HepG2 (cell line): Measurements from ENCODE around the gene TMEM171. TPM values are rescaled to one million over a fixed set of nuclear protein-coding genes. Genes with fewer than 3 reads are reported as not detected.

Experiments
- ATAC-seq: fragments of 200-7000 bp; cut with Tn5 transposase; 3 replicates; pipeline ENCODE4 v1.9.1; 2020; ENCODE audit warnings: mild to moderate bottlenecking, moderate library complexity
- BruUV-seq: library from RNA; stranded (reverse); fragments of 400-500 nt; replicated peaks from 2 replicates; lab custom pipeline; 2021; lab: Mats Ljungman, UMichigan
- CTCF ChIA-PET: fragments of 300-600 bp; formaldehyde crosslinking; extraction: SDS; loops from one replicate; lab custom pipeline; 2021; ENCODE audit warnings: low total read pairs, inconsistent platforms, low intra/inter-chr PET ratio; lab: Yijun Ruan, JAX
- POLR2A ChIA-PET: fragments of 350-600 bp; sonication (Branson Sonifier 250); formaldehyde crosslinking; loops from one replicate; lab custom pipeline; 2020; ENCODE audit warnings: antibody characterized with exemption, inconsistent platforms; lab: Yijun Ruan, JAX
- DNase-seq: peaks from one replicate; pipeline ENCODE4 v3.0.0-alpha.2; 2015; ENCODE audit warnings: low spot score
- FAIRE-seq: peaks from 3 replicates; lab custom pipeline; 2011; peaks lifted over from hg19 to GRCh38; lab: Jason Lieb, UNC
- H2AFZ ChIP-seq: one replicate; pipeline ENCODE4 v1.6.1; 2011; ENCODE audit warnings: low read length, inconsistent platforms
- H3K27ac ChIP-seq: fragments of 300-600 bp; 3 replicates; pipeline ENCODE4 v1.8.0; 2011; ENCODE audit warnings: mixed run types, mild to moderate bottlenecking, mixed read lengths, low read length, inconsistent platforms; ENCODE audit not compliant: insufficient read depth; ENCODE audit errors: extremely low read length
- H3K27me3 ChIP-seq, 2 experiments: fragments of 200-600 bp in 1 of 2; 2 replicates in 1 of 2; 3 replicates in 1 of 2; pipeline versions ENCODE4 v1.6.0 to v1.8.0; 2011; ENCODE audit warnings: low read length in 2 of 2, mild to moderate bottlenecking in 2 of 2, moderate library complexity in 2 of 2, inconsistent platforms in 1 of 2; ENCODE audit not compliant: insufficient read depth in 2 of 2, control insufficient read depth in 1 of 2
- H3K36me3 ChIP-seq, 2 experiments: fragments of 200-600 bp in 1 of 2; replicated peaks in 1 of 2; 2 replicates in 1 of 2; 3 replicates in 1 of 2; pipeline versions ENCODE4 v1.5.1 to v1.8.0; 2011; ENCODE audit warnings: low read length in 2 of 2, inconsistent platforms in 1 of 2; ENCODE audit not compliant: insufficient read depth in 2 of 2, control insufficient read depth in 1 of 2
- H3K4me1 ChIP-seq: 2 replicates; pipeline ENCODE4 v1.5.1; 2012; ENCODE audit warnings: low read length, inconsistent platforms; ENCODE audit not compliant: insufficient read depth
- H3K4me2 ChIP-seq: 2 replicates; pipeline ENCODE4 v1.6.0; 2011; ENCODE audit warnings: low read depth, low read length, inconsistent platforms
- H3K4me3 ChIP-seq, 3 experiments: fragments of 200-600 bp in 1 of 3; sonication (generic), shearing (Covaris generic) in 1 of 3; replicated peaks in 1 of 3; 2 replicates each; pipeline ENCODE4 v1.5.1; 2011 to 2016; ENCODE audit warnings: low read length in 3 of 3, inconsistent platforms in 2 of 3, low read depth in 2 of 3, mild to moderate bottlenecking in 2 of 3, control low read depth in 1 of 3, mixed read lengths in 1 of 3; ENCODE audit not compliant: insufficient read depth in 1 of 3
- H3K79me2 ChIP-seq: one replicate; pipeline ENCODE4 v1.6.1; 2011; ENCODE audit warnings: low read length, inconsistent platforms; ENCODE audit not compliant: insufficient read depth
- H3K9ac ChIP-seq: 2 replicates; pipeline ENCODE4 v1.6.0; 2011; ENCODE audit warnings: mild to moderate bottlenecking, low read depth, low read length, inconsistent platforms; ENCODE audit not compliant: insufficient read depth
- H3K9me3 ChIP-seq: 2 replicates; pipeline ENCODE4 v1.5.1; 2012; ENCODE audit warnings: mild to moderate bottlenecking, low read length
- H4K20me1 ChIP-seq: 2 replicates; pipeline ENCODE4 v1.6.0; 2011; ENCODE audit warnings: inconsistent platforms, mild to moderate bottlenecking, low read length, moderate library complexity; ENCODE audit not compliant: insufficient read depth
- BHLHE40 ChIP-seq: IDR thresholded peaks from 2 replicates; pipeline ENCODE4 v1.6.1; 2011; ENCODE audit warnings: low read length, improper control_type of control experiment
- FOXA1 ChIP-seq, 2 experiments: fragments of 450-650 bp in 1 of 2; sonication (generic) in 1 of 2; formaldehyde crosslinking in 1 of 2; IDR thresholded peaks; 2 replicates each; pipeline versions ENCODE4 v1.4.0 to v1.6.1; 2016 to 2020; ENCODE audit warnings: missing genetic modification reagents in 1 of 2
- FOXM1 ChIP-seq: sonication (generic); formaldehyde crosslinking; IDR thresholded peaks from 2 replicates; pipeline ENCODE4 v1.5.0; 2020; ENCODE audit warnings: missing genetic modification reagents
- KMT2A ChIP-seq: sonication (generic); formaldehyde crosslinking; IDR thresholded peaks from 2 replicates; pipeline ENCODE4 v1.4.0; 2020; ENCODE audit warnings: missing genetic modification reagents
- MTA1 ChIP-seq: sonication (generic); formaldehyde crosslinking; IDR thresholded peaks from 2 replicates; pipeline ENCODE4 v1.4.0; 2020; ENCODE audit warnings: missing genetic modification reagents, mild to moderate bottlenecking, borderline replicate concordance
- NR0B2 ChIP-seq: sonication (generic); formaldehyde crosslinking; IDR thresholded peaks from 2 replicates; pipeline ENCODE4 v1.4.0; 2020; ENCODE audit warnings: mild to moderate bottlenecking, missing genetic modification reagents
- SALL1 ChIP-seq: sonication (generic); formaldehyde crosslinking; IDR thresholded peaks from 2 replicates; pipeline ENCODE4 v1.8.0; 2022; ENCODE audit warnings: mild to moderate bottlenecking, missing genetic modification reagents
- SKIL ChIP-seq: sonication (generic); formaldehyde crosslinking; IDR thresholded peaks from 2 replicates; pipeline ENCODE4 v1.8.0; 2022; ENCODE audit warnings: missing genetic modification reagents, mild to moderate bottlenecking, moderate library complexity, borderline replicate concordance
- SNAPC2 ChIP-seq: sonication (generic); formaldehyde crosslinking; IDR thresholded peaks from 2 replicates; pipeline ENCODE4 v1.8.1; 2022; ENCODE audit warnings: mild to moderate bottlenecking, missing genetic modification reagents
- THAP9 ChIP-seq: sonication (generic); formaldehyde crosslinking; IDR thresholded peaks from 2 replicates; pipeline ENCODE4; 2020; ENCODE audit warnings: missing genetic modification reagents, mild to moderate bottlenecking, borderline replicate concordance
- ZNF451 ChIP-seq: sonication (generic); formaldehyde crosslinking; IDR thresholded peaks from 2 replicates; pipeline ENCODE4 v1.5.0; 2020; ENCODE audit warnings: mild to moderate bottlenecking, missing genetic modification reagents
- ZNF510 ChIP-seq: sonication (generic); formaldehyde crosslinking; IDR thresholded peaks from 2 replicates; pipeline ENCODE4 v1.4.0; 2020; ENCODE audit warnings: low read depth, mild to moderate bottlenecking, missing genetic modification reagents
- ZNF672 ChIP-seq: sonication (generic); formaldehyde crosslinking; IDR thresholded peaks from 2 replicates; pipeline ENCODE4 v1.8.1; 2022; ENCODE audit warnings: missing genetic modification reagents
- ZSCAN20 ChIP-seq: sonication (generic); formaldehyde crosslinking; IDR thresholded peaks from 2 replicates; pipeline ENCODE4 v1.4.0; 2020; ENCODE audit warnings: missing genetic modification reagents, mild to moderate bottlenecking, borderline replicate concordance
- WGBS: methylation state at CpG from one replicate; pipeline ENCODE4 v1.1.6; 2017; ENCODE audit warnings: low lambda C conversion rate; 5-methylcytosine and 5-hydroxymethylcytosine counted together
- in situ Hi-C: cut with HindIII; loops from 2 replicates; pipeline ENCODE4 v1.10.0; 2017; ENCODE audit warnings: low pct_unique_long_range_greater_than_20kb; ENCODE audit not compliant: extremely low pct_ligation_motif_present
- intact Hi-C: fragments of 100-400 bp; cut with micrococcal nuclease; formaldehyde crosslinking; loops from one replicate; pipeline ENCODE4 v1.10.0; 2022; ENCODE audit not compliant: unreplicated experiment
- polyA plus RNA-seq, 8 experiments: library from polyadenylated mRNA; depleted of rRNA in 3 of 8; stranded (reverse) in 7 of 8; unstranded in 1 of 8; fragments of >200 nt; fragmentation: Illumina TruSeq in 4 of 8; extraction: Trizol in 4 of 8; gene quantifications; 2 replicates each; pipeline versions ENCODE4 v1.2.1 to v1.2.3, GENCODE V29; 2011 to 2016; ENCODE audit warnings: low read depth in 4 of 8, missing spikeins in 1 of 8, mixed read lengths in 1 of 8; ENCODE audit not compliant: insufficient read depth in 1 of 8
- total RNA-seq, 5 experiments: library from RNA; depleted of rRNA; stranded (reverse); fragments of >200 nt; fragmentation: Illumina TruSeq; extraction: Trizol; gene quantifications; 2 replicates each; pipeline ENCODE4 v1.2.3, GENCODE V29; 2016; ENCODE audit warnings: low read depth in 1 of 5
- TF ChIP-seq, protein P1 (sequence below): IDR thresholded peaks from 2 replicates; pipeline ENCODE4 v1.6.1; 2016; ENCODE audit warnings: missing biosample characterization, missing genetic modification reagents, low read depth
- TF ChIP-seq, protein P2 (sequence below): sonication (generic); formaldehyde crosslinking; IDR thresholded peaks from 2 replicates; pipeline ENCODE4 v1.4.0; 2020; ENCODE audit warnings: missing genetic modification reagents, borderline replicate concordance

Gene TMEM171
- total and polyA plus RNA-seq, 2 of the 13 experiments (the other 11 are each of a cell fraction or from before 2014, with no cell fraction given), result 0.12 TPM; not detected in 1

- no peak for TF ChIP-seq ZNF510 (CRISPR knock-in tag)
- TF ChIP-seq FOXM1 (CRISPR knock-in tag), result no peak
- no peak for TF ChIP-seq FOXA1 (IDR thresholded peaks at IDR 0.05)
- TF ChIP-seq FOXA1 (CRISPR knock-in tag; IDR thresholded peaks at IDR 0.05), result no peak
- TF ChIP-seq ZNF672 (CRISPR knock-in tag), result no peak
- TF ChIP-seq SKIL (CRISPR knock-in tag), result no peak
- no peak for TF ChIP-seq SNAPC2 (CRISPR knock-in tag)
Observed at GRCh38 chr5:73171495-73171894, 51.1 kb downstream of the TMEM171 start (continued).

DNA sequence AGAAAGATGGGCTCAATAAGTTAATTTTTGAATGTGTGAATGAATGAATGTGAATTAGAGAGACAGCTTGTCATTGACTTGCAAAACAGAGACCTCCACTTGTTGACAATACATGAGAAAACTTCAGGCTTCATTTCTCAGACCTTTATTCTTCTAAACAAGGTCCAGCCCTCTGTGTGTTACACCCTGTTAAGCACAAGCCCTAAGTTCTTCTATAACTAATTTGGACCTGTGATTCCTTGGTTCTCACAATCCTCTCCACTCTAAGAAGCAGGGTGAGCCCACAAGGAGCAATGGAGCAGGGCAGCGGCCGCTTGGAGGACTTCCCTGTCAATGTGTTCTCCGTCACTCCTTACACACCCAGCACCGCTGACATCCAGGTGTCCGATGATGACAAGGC, 52.6 kb downstream of the TMEM171 start, which contains the start of gene TMEM174:
TMEM174 (plus strand) TSS at position 243 of the 400 bp plus-strand sequence; CDS start at position 294, 51 bp downstream.
- ChIA-PET CTCF (no interaction called here), POLR2A (no interaction called here)
- FAIRE-seq (no peak), ATAC-seq (no peak), DNase-seq (no peak)
- intact Hi-C loops (no loop called here), in situ Hi-C loops (no loop called here)
- H3K36me3 ChIP-seq, result no peaks in the 10 kb centered on the region
- WGBS, result 53% methylated on average over 5 of the region's 5 CpGs
- no peaks in the 10 kb centered on the region for H3K9me3 ChIP-seq
- no peaks in the 10 kb centered on the region for H4K20me1 ChIP-seq
- H3K4me1 ChIP-seq, result no peaks in the 10 kb centered on the region
- H3K4me2 ChIP-seq, result no peak within 1 kb of the TSS
- no peak within 1 kb of the TSS for H2AFZ ChIP-seq
- no peak within 1 kb of the TSS for H3K4me3 ChIP-seq
- BruUV-seq, result no TSS peak
- peaks cover 0 to 26% of the 10 kb centered on the region in 2 experiments; a peak in 2 of 5 replicates for H3K27me3 ChIP-seq
- no peaks in the 10 kb centered on the region for H3K79me2 ChIP-seq
- H3K27ac ChIP-seq, result no peak within 1 kb of the TSS
- H3K9ac ChIP-seq, result no peak within 1 kb of the TSS
- TF ChIP-seq NR0B2 (CRISPR knock-in tag) (no peak), KMT2A (CRISPR knock-in tag) (no peak), ZNF451 (no peak), MTA1 (CRISPR knock-in tag) (no peak), THAP9 (no peak), BHLHE40 (no peak), ZSCAN20 (CRISPR knock-in tag) (no peak), SALL1 (CRISPR knock-in tag) (no peak)
- TF ChIP-seq, protein P1, sequence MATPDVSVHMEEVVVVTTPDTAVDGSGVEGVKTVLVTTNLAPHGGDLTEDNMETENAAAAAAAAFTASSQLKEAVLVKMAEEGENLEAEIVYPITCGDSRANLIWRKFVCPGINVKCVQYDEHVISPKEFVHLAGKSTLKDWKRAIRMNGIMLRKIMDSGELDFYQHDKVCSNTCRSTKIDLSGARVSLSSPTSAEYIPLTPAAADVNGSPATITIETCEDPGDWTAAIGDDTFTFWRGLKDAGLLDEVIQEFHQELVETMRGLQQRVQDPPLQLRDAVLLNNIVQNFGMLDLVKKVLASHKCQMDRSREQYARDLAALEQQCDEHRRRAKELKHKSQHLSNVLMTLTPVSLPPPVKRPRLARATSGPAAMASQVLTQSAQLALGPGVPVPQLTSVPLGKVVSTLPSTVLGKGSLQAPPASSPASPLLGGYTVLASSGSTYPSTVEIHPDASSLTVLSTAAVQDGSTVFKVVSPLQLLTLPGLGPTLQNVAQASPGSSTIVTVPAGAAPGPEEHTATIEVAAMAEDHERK (CRISPR knock-in tag), result no peak
- TF ChIP-seq, protein P2, sequence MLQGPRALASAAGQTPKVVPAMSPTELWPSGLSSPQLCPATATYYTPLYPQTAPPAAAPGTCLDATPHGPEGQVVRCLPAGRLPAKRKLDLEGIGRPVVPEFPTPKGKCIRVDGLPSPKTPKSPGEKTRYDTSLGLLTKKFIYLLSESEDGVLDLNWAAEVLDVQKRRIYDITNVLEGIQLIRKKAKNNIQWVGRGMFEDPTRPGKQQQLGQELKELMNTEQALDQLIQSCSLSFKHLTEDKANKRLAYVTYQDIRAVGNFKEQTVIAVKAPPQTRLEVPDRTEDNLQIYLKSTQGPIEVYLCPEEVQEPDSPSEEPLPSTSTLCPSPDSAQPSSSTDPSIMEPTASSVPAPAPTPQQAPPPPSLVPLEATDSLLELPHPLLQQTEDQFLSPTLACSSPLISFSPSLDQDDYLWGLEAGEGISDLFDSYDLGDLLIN (CRISPR knock-in tag), result no peak
